ENCODE data around the gene SLC46A3. TPM values are rescaled to one million over a fixed set of nuclear protein-coding genes. Genes with fewer than 3 reads are reported as not detected.

The SLC46A3 gene
- total and polyA plus RNA-seq, 8 donors, result 2.3 to 44.3 (median 7.3) TPM

DNA sequence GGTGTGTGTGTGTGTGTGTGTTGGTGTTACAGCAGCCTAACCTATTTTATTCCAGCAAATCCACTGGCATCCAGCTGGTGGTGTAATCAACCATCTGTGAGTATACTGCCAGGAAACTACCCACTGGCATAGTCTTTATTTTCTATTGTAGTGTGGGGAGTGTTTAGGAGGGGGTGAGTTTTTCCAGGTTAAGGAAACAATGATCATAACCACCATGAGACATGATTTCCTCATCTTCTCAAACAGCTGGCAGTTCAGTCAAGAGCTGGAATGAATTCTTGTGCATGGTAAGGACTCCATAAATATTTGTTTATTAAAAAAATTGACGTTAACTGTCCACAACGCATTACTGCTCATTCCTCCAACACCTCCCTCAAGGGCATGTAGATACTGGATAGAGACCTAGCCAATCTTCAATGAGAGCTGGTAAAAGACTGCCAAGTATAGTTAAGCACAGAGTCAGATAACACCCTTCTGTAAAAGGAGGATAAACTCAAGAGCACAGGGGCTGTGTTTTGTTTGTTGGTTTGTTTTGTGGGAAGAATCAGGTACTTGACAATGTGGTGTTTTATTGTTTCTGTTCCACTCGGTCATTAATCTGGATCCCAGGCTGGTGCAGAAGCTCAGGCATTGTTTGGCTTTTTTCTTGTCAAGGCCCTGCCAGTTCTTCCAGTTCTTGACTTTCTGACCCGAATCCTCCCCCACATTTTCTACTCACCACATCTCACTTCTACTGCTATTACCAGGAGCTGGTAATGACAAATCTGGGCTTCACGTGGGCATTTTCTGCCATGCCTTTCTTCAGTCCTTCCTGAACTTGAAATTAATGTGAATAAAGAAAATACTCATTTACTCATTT lies 31.6 kb upstream of the SLC46A3 start:
- intact Hi-C loops (cut with DNase I; ENCODE audit: low total_unique reads), result no loop called here

GRCh38 chr13:28747851-28748250 lies 29.1 kb upstream of the SLC46A3 start:
- intact Hi-C loops (cut with DNase I; ENCODE audit: low total_unique reads), result no loop called here
- TF ChIP-seq EP300 (IDR thresholded peaks at IDR 0.05) (no peak), POLR2AphosphoS5 (IDR thresholded peaks at IDR 0.05) (no peak), CTCF (IDR thresholded peaks at IDR 0.05) (no peak), POLR2A (IDR thresholded peaks at IDR 0.05) (no peak)
- DNase-seq, result no peak
- no peaks in the 10 kb centered on the region for H3K36me3 ChIP-seq
- no peaks in the 10 kb centered on the region for H3K27me3 ChIP-seq
- no peaks in the 10 kb centered on the region for H3K4me1 ChIP-seq
- H3K4me3 ChIP-seq, result no peak overlapping the region
- no peaks in the 10 kb centered on the region for H3K9me3 ChIP-seq
- WGBS, 5 donors, result 85 to 100% (median 92%) methylated on average over 1 of the region's 1 CpG
- no peak overlapping the region for H3K27ac ChIP-seq

More for the DNA sequence above, 31.6 kb upstream of the SLC46A3 start:
- Histone ChIP-seq H3K4me1 (peaks cover 0 to 5% (median 2%) of the 10 kb centered on the region in 4 donors), H3K27ac (no peak overlapping the region), H3K4me3 (no peak overlapping the region), H3K27me3 (no peaks in the 10 kb centered on the region), H3K36me3 (no peaks in the 10 kb centered on the region), H3K9me3 (no peaks in the 10 kb centered on the region)
- WGBS, 5 donors, result 59 to 75% (median 63%) methylated on average over 5 of the region's 5 CpGs
- no peak for DNase-seq
- TF ChIP-seq EP300 (IDR thresholded peaks at IDR 0.05) (no peak), POLR2A (IDR thresholded peaks at IDR 0.05) (no peak), CTCF (IDR thresholded peaks at IDR 0.05) (no peak), POLR2AphosphoS5 (IDR thresholded peaks at IDR 0.05) (no peak)

GRCh38 chr13:28746287-28746612 lies 27.5 kb upstream of the SLC46A3 start:
- Histone ChIP-seq H3K27ac (no peak overlapping the region), H3K27me3 (no peaks in the 10 kb centered on the region), H3K36me3 (no peaks in the 10 kb centered on the region), H3K9me3 (no peaks in the 10 kb centered on the region), H3K4me1 (no peaks in the 10 kb centered on the region), H3K4me3 (no peak overlapping the region)
- WGBS, 5 donors, result 73 to 87% (median 82%) methylated on average over 4 of the region's 4 CpGs
- no peak for TF ChIP-seq EP300 (IDR thresholded peaks at IDR 0.05)
- no peak for TF ChIP-seq POLR2A (IDR thresholded peaks at IDR 0.05)
- no peak for TF ChIP-seq POLR2AphosphoS5 (IDR thresholded peaks at IDR 0.05)
- no peak for TF ChIP-seq CTCF (IDR thresholded peaks at IDR 0.05)
- intact Hi-C loops (cut with DNase I; ENCODE audit: low total_unique reads), result no loop called here
- DNase-seq, result no peak

- Histone ChIP-seq H3K27me3 (no peaks in the 10 kb centered on the region), H3K36me3 (no peaks in the 10 kb centered on the region), H3K27ac (no peak overlapping the region), H3K4me1 (no peaks in the 10 kb centered on the region), H3K4me3 (no peak overlapping the region), H3K9me3 (no peaks in the 10 kb centered on the region)
- intact Hi-C loops (cut with DNase I; ENCODE audit: low total_unique reads), result no loop called here
- no peak for DNase-seq
- WGBS, 5 donors, result 61 to 78% (median 66%) methylated on average over 6 of the region's 6 CpGs
- TF ChIP-seq CTCF (IDR thresholded peaks at IDR 0.05) (no peak), POLR2A (IDR thresholded peaks at IDR 0.05) (no peak), POLR2AphosphoS5 (IDR thresholded peaks at IDR 0.05) (no peak), EP300 (IDR thresholded peaks at IDR 0.05) (no peak)
Measured at GRCh38 chr13:28744656-28745055, 25.9 kb upstream of the SLC46A3 start.

All from stomach (tissue), 9 donors.